ENCODE data around the gene P4HA2. TPM values are rescaled to one million over a fixed set of nuclear protein-coding genes. Genes with fewer than 3 reads are reported as not detected.

P4HA2 gene
- polyA plus RNA-seq, 1 donor (not counting 4 experiments of a cell fraction or from before 2014, with no cell fraction given): 93.6 TPM

DNA sequence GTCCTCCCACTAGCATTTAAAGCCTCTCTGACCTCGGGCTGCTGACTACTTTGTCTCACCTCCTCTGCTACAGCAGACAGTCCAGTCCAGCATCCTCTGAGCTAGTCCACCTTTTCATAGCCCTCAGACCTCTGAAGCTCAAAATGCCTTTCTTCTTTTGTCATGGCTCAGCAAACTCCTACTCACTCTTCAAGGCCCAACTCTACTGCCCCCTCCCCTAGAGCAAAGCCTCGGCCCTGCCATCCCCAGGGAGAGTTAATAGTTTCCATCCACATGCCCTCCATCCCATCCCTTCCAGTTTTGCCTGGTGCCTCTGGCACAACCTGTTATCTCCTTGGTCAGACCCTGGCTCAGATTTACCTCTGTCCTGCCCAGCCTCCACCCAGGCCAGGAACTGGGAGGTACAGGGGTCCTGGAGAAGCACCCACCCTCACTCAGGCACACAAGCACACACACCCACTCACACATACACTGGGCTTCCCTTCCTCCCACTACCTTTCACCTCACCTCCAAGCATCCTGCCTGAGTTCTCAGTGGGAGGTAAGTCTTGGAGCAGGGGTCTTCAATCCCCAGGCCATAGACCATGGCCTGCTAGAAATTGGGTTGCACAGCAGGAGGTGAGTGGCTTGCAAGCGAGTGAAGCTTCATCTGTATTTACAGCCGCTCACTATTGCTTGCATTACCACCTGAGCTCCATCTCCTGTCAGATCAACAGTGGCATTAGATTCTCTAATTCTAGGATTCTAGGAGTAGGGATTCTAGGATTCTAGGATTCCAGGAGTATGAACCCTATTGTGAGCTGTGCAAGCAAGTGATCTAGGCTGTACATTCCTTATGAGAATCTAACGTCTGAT lies 47.9 kb upstream of the P4HA2 start:
- no peaks in the 10 kb centered on the region for H4K20me1 ChIP-seq (ENCODE audit: control insufficient read depth, extremely low read depth, insufficient read depth, low read length)
- FAIRE-seq (no peak), DNase-seq (ENCODE audit: low read depth, low spot score) (no peak)
- no peaks in the 10 kb centered on the region for H3K9me3 ChIP-seq (ENCODE audit: control insufficient read depth, low read depth, low read length)
- H3K9ac ChIP-seq (ENCODE audit: control insufficient read depth, extremely low read depth, insufficient read depth, low read length): no peak overlapping the region
- no peak overlapping the region for H3K27ac ChIP-seq (ENCODE audit: control insufficient read depth, insufficient read depth, low read length)
- H3K79me2 ChIP-seq (ENCODE audit: control insufficient read depth, insufficient read depth, low read length): no peaks in the 10 kb centered on the region
- no peak for TF ChIP-seq EZH2 (IDR thresholded peaks at IDR 0.05; ENCODE audit: low read length)
- TF ChIP-seq, protein P1, sequence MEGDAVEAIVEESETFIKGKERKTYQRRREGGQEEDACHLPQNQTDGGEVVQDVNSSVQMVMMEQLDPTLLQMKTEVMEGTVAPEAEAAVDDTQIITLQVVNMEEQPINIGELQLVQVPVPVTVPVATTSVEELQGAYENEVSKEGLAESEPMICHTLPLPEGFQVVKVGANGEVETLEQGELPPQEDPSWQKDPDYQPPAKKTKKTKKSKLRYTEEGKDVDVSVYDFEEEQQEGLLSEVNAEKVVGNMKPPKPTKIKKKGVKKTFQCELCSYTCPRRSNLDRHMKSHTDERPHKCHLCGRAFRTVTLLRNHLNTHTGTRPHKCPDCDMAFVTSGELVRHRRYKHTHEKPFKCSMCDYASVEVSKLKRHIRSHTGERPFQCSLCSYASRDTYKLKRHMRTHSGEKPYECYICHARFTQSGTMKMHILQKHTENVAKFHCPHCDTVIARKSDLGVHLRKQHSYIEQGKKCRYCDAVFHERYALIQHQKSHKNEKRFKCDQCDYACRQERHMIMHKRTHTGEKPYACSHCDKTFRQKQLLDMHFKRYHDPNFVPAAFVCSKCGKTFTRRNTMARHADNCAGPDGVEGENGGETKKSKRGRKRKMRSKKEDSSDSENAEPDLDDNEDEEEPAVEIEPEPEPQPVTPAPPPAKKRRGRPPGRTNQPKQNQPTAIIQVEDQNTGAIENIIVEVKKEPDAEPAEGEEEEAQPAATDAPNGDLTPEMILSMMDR (optimal IDR thresholded peaks at IDR 0.05 in 1 of 3, IDR thresholded peaks at IDR 0.05 in 1 of 3, conservative IDR thresholded peaks at IDR 0.05 in 1 of 3; ENCODE audit: extremely low read depth in 1 of 3, insufficient read depth in 2 of 3, low read length in 3 of 3): no peak
- no peak overlapping the region for H2AFZ ChIP-seq (ENCODE audit: control insufficient read depth, low read length)
- peaks cover 3% of the 10 kb centered on the region for H3K9me1 ChIP-seq (ENCODE audit: control insufficient read depth, extremely low read depth, insufficient read depth, low read length)
- H3K27me3 ChIP-seq (ENCODE audit: control insufficient read depth, extremely low read depth, insufficient read depth, low read length): no peaks in the 10 kb centered on the region
- H3K4me3 ChIP-seq (ENCODE audit: control insufficient read depth in 2 of 3, extremely low read depth in 1 of 3, insufficient read depth in 2 of 3, low read depth in 1 of 3, low read length in 3 of 3): no peak overlapping the region
- peaks cover 6 to 18% of the 10 kb centered on the region in 2 experiments for H3K36me3 ChIP-seq (ENCODE audit: control insufficient read depth in 2 of 2, extremely low read depth in 1 of 2, insufficient read depth in 2 of 2, low read length in 2 of 2)
- H3K4me1 ChIP-seq (ENCODE audit: control insufficient read depth, extremely low read depth, insufficient read depth, low read length): peaks cover 17% of the 10 kb centered on the region
- no peak overlapping the region for H3K4me2 ChIP-seq (ENCODE audit: control insufficient read depth, extremely low read depth, insufficient read depth, low read depth, low read length)
- dilution Hi-C loops (cut with MboI; ENCODE audit: extremely low pct_ligation_motif_present, low sequenced_read_pairs): no loop called here

GRCh38 chr5:132274050-132274792 lies 46.6 kb upstream of the P4HA2 start:
- Histone ChIP-seq H2AFZ (ENCODE audit: control insufficient read depth, low read length) (no peak overlapping the region), H3K27ac (ENCODE audit: control insufficient read depth, insufficient read depth, low read length) (peak overlapping the region; percentile 33)
- dilution Hi-C loops (cut with MboI; ENCODE audit: extremely low pct_ligation_motif_present, low sequenced_read_pairs): no loop called here

More at GRCh38 chr5:132274050-132274792, 46.6 kb upstream of the P4HA2 start:
- Histone ChIP-seq H3K4me3 (ENCODE audit: control insufficient read depth in 2 of 3, extremely low read depth in 1 of 3, insufficient read depth in 2 of 3, low read depth in 1 of 3, low read length in 3 of 3) (no peak overlapping the region), H3K4me1 (ENCODE audit: control insufficient read depth, extremely low read depth, insufficient read depth, low read length) (peaks cover 17% of the 10 kb centered on the region), H4K20me1 (ENCODE audit: control insufficient read depth, extremely low read depth, insufficient read depth, low read length) (peaks cover 2% of the 10 kb centered on the region), H3K9me1 (ENCODE audit: control insufficient read depth, extremely low read depth, insufficient read depth, low read length) (peaks cover 3% of the 10 kb centered on the region), H3K36me3 (ENCODE audit: control insufficient read depth in 2 of 2, extremely low read depth in 1 of 2, insufficient read depth in 2 of 2, low read length in 2 of 2) (peaks cover 16 to 27% of the 10 kb centered on the region in 2 experiments), H3K79me2 (ENCODE audit: control insufficient read depth, insufficient read depth, low read length) (no peaks in the 10 kb centered on the region), H3K27me3 (ENCODE audit: control insufficient read depth, extremely low read depth, insufficient read depth, low read length) (no peaks in the 10 kb centered on the region), H3K4me2 (ENCODE audit: control insufficient read depth, extremely low read depth, insufficient read depth, low read depth, low read length) (peak overlapping the region; percentile 35), H3K9ac (ENCODE audit: control insufficient read depth, extremely low read depth, insufficient read depth, low read length) (peak overlapping the region; percentile 14), H3K9me3 (ENCODE audit: control insufficient read depth, low read depth, low read length) (no peaks in the 10 kb centered on the region)
- TF ChIP-seq, protein P1 (optimal IDR thresholded peaks at IDR 0.05 in 1 of 3, IDR thresholded peaks at IDR 0.05 in 1 of 3, conservative IDR thresholded peaks at IDR 0.05 in 1 of 3; ENCODE audit: extremely low read depth in 1 of 3, insufficient read depth in 2 of 3, low read length in 3 of 3): no peak
- no peak for TF ChIP-seq EZH2 (IDR thresholded peaks at IDR 0.05; ENCODE audit: low read length)
- peak; percentile 72 for FAIRE-seq
- DNase-seq (ENCODE audit: low read depth, low spot score): no peak
